K562 (cell line): ENCODE results near the gene OPA1. TPM values are rescaled to one million over a fixed set of nuclear protein-coding genes. Genes with fewer than 3 reads are reported as not detected.

Source experiments
- ARNT ChIP-seq, 2 experiments: fragments of 450-650 bp; IDR thresholded peaks; 2 replicates each; pipeline ENCODE4 v1.6.1; 2016; ENCODE audit warnings: mild to moderate bottlenecking in 1 of 2
- ATF7 ChIP-seq: fragments of 450-650 bp; IDR thresholded peaks from 2 replicates; pipeline ENCODE4 v1.7.1; 2014; ENCODE audit warnings: mild to moderate bottlenecking, moderate library complexity
- ETV1 ChIP-seq: fragments of 450-650 bp; conservative IDR thresholded peaks from 2 replicates; pipeline ENCODE4 v1.6.1; 2016; ENCODE audit warnings: missing genetic modification characterization, control low read depth, low read depth, missing compliant biosample characterization
- FIP1L1 ChIP-seq: fragments of 200-400 bp; formaldehyde crosslinking; IDR thresholded peaks from 2 replicates; pipeline ENCODE4 v1.6.1; 2018; ENCODE audit warnings: mild to moderate bottlenecking, low read depth, low read length; ENCODE audit not compliant: poor library complexity, severe bottlenecking
- NFXL1 ChIP-seq: fragments of 450-650 bp; formaldehyde crosslinking; IDR thresholded peaks from 2 replicates; pipeline ENCODE4 v1.4.0; 2021; ENCODE audit warnings: mild to moderate bottlenecking
- NR3C1 ChIP-seq: sonication (generic); formaldehyde crosslinking; IDR thresholded peaks from 2 replicates; pipeline ENCODE4 v1.8.1; 2022; ENCODE audit warnings: missing genetic modification reagents
- RBM15 ChIP-seq: fragments of 200-400 bp; formaldehyde crosslinking; IDR thresholded peaks from 2 replicates; pipeline ENCODE4 v1.6.1; 2018; ENCODE audit warnings: mild to moderate bottlenecking, low read length, moderate library complexity; ENCODE audit not compliant: insufficient read depth
- RBM22 ChIP-seq: fragments of 200-400 bp; formaldehyde crosslinking; IDR thresholded peaks from 2 replicates; pipeline ENCODE4 v1.6.1; 2018; ENCODE audit warnings: low read length, low read depth; ENCODE audit not compliant: poor library complexity, severe bottlenecking
- SNIP1 ChIP-seq: fragments of 450-650 bp; IDR thresholded peaks from 2 replicates; pipeline ENCODE4 v1.7.1; 2017; ENCODE audit warnings: low read depth, mild to moderate bottlenecking
- TAL1 ChIP-seq: fragments of 450-650 bp; IDR thresholded peaks from 2 replicates; pipeline ENCODE4 v1.6.1; 2016; ENCODE audit warnings: mild to moderate bottlenecking
- TCF3 ChIP-seq: sonication (generic); formaldehyde crosslinking; IDR thresholded peaks from 2 replicates; pipeline ENCODE4 v1.4.0; 2020; ENCODE audit warnings: mild to moderate bottlenecking, missing genetic modification reagents
- TCF7 ChIP-seq: sonication (generic); IDR thresholded peaks from 2 replicates; pipeline ENCODE4 v1.6.1; 2016; ENCODE audit warnings: antibody characterized with exemption, borderline replicate concordance
- ZNF24 ChIP-seq: fragments of 450-650 bp; IDR thresholded peaks from 2 replicates; pipeline ENCODE4 v1.6.1; 2016
- ZNF263 ChIP-seq: sonication (generic); formaldehyde crosslinking; IDR thresholded peaks from 2 replicates; pipeline ENCODE4 v1.8.0; 2022; ENCODE audit warnings: mild to moderate bottlenecking, missing genetic modification reagents, borderline replicate concordance
- ZNF436 ChIP-seq: fragments of 250-450, 450-650 bp; sonication (Bioruptor Pico); formaldehyde crosslinking; IDR thresholded peaks from 2 replicates; pipeline ENCODE4 v1.7.0; 2020; ENCODE audit warnings: mild to moderate bottlenecking
- polyA plus RNA-seq, 8 experiments: library from polyadenylated mRNA; depleted of rRNA in 4 of 8; stranded (reverse) in 5 of 8; unstranded in 3 of 8; fragments of >200 nt; fragmentation: Nextera tagmentation in 2 of 8; fragmentation: Illumina TruSeq in 1 of 8; extraction: Ambion mirVana in 2 of 8; extraction: Trizol in 1 of 8; gene quantifications; 2 replicates each; pipeline versions ENCODE4 v1.2.1 to v1.2.3, GENCODE V29; 2011 to 2014; ENCODE audit warnings: inconsistent platforms in 1 of 8, missing spikeins in 1 of 8
- total RNA-seq, 7 experiments: library from RNA; depleted of rRNA in 6 of 7; stranded (reverse); fragments of >200 nt in 6 of 7; fragmentation: Illumina TruSeq in 2 of 7; extraction: Trizol in 2 of 7; gene quantifications; 2 replicates each; pipeline versions ENCODE4 v1.2.1 to v1.2.3, GENCODE V29; 2011 to 2021; ENCODE audit warnings: low replicate concordance in 1 of 7
- TF ChIP-seq, protein P1 (sequence below), 2 experiments: fragments of 450-650 bp in 1 of 2; IDR thresholded peaks; 2 replicates each; pipeline ENCODE4 v1.6.1; 2011 to 2017; ENCODE audit warnings: low read depth in 2 of 2, antibody characterized with exemption in 1 of 2, borderline replicate concordance in 1 of 2, low read length in 1 of 2, mild to moderate bottlenecking in 1 of 2, mixed read lengths in 1 of 2; ENCODE audit not compliant: control insufficient read depth in 1 of 2
- TF ChIP-seq, protein P2 (sequence below): sonication (generic); formaldehyde crosslinking; IDR thresholded peaks from 2 replicates; pipeline ENCODE4 v1.4.0; 2020; ENCODE audit warnings: mild to moderate bottlenecking, missing genetic modification reagents
- TF ChIP-seq, protein P3 (sequence below), 2 experiments: fragments of 450-650 bp; conservative IDR thresholded peaks; 2 replicates each; pipeline ENCODE4 v1.6.1; 2017; ENCODE audit warnings: mild to moderate bottlenecking in 2 of 2, moderate library complexity in 2 of 2
- TF ChIP-seq, protein P4 (sequence below): IDR thresholded peaks from 2 replicates; pipeline ENCODE4 v1.6.1; 2012; ENCODE audit warnings: low read depth, low read length, improper control_type of control experiment, borderline replicate concordance

The OPA1 gene
- total and polyA plus RNA-seq, 9 of the 15 experiments (the other 6 are each of a cell fraction or from before 2014, with no cell fraction given): 19.7 to 127 (median 94.7) TPM

DNA sequence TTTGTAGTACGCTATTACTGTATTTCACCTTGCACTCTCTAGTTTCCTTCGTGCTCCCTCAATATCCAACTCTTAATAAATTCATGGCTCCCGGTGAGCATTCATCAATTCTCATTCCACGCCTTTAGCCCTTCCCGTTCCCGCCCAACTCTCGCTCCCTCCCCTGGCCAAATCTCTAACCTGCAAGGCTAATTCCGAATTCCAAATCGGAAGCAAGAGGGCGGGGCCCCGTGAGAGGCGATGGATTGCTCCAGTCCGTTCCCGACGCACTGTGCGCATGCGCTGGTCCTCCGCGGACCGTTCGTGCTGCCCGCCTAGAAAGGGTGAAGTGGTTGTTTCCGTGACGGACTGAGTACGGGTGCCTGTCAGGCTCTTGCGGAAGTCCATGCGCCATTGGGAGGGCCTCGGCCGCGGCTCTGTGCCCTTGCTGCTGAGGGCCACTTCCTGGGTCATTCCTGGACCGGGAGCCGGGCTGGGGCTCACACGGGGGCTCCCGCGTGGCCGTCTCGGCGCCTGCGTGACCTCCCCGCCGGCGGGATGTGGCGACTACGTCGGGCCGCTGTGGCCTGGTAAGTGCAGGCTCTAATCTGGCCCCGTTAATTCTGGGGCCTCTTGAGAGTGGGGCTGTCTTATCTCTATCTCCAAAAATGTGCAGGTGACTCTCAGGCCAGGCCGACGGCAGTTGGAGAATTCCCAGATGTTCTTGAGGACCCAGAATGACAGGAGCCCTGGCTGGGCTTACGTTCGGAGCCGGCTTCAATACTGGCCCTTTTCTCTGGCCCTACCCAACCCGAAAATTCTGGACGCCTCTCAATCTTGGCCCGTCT lies at the start of gene OPA1 (continued):
- TF ChIP-seq, protein P1, sequence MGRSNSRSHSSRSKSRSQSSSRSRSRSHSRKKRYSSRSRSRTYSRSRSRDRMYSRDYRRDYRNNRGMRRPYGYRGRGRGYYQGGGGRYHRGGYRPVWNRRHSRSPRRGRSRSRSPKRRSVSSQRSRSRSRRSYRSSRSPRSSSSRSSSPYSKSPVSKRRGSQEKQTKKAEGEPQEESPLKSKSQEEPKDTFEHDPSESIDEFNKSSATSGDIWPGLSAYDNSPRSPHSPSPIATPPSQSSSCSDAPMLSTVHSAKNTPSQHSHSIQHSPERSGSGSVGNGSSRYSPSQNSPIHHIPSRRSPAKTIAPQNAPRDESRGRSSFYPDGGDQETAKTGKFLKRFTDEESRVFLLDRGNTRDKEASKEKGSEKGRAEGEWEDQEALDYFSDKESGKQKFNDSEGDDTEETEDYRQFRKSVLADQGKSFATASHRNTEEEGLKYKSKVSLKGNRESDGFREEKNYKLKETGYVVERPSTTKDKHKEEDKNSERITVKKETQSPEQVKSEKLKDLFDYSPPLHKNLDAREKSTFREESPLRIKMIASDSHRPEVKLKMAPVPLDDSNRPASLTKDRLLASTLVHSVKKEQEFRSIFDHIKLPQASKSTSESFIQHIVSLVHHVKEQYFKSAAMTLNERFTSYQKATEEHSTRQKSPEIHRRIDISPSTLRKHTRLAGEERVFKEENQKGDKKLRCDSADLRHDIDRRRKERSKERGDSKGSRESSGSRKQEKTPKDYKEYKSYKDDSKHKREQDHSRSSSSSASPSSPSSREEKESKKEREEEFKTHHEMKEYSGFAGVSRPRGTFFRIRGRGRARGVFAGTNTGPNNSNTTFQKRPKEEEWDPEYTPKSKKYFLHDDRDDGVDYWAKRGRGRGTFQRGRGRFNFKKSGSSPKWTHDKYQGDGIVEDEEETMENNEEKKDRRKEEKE (IDR thresholded peaks at IDR 0.05; ENCODE audit: borderline replicate concordance in 1 of 2, control insufficient read depth in 1 of 2, low read depth in 2 of 2, low read length in 1 of 2): peak; percentile 41 to 96; a peak in 2 of 4 replicates
- TF ChIP-seq, protein P2, sequence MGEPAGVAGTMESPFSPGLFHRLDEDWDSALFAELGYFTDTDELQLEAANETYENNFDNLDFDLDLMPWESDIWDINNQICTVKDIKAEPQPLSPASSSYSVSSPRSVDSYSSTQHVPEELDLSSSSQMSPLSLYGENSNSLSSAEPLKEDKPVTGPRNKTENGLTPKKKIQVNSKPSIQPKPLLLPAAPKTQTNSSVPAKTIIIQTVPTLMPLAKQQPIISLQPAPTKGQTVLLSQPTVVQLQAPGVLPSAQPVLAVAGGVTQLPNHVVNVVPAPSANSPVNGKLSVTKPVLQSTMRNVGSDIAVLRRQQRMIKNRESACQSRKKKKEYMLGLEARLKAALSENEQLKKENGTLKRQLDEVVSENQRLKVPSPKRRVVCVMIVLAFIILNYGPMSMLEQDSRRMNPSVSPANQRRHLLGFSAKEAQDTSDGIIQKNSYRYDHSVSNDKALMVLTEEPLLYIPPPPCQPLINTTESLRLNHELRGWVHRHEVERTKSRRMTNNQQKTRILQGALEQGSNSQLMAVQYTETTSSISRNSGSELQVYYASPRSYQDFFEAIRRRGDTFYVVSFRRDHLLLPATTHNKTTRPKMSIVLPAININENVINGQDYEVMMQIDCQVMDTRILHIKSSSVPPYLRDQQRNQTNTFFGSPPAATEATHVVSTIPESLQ (CRISPR knock-in tag): peak; percentile 92; the same call in 1 of the 2 replicates
- TF ChIP-seq NR3C1 (CRISPR knock-in tag): peak; percentile 77
- TF ChIP-seq ARNT (IDR thresholded peaks at IDR 0.05): peak in 1 of 2 experiments; percentile 48; a peak in 1 of 4 replicates
- no peak for TF ChIP-seq RBM22
- no peak for TF ChIP-seq SNIP1
- TF ChIP-seq TAL1: peak; percentile 11; the same call in 1 of the 2 replicates
- no peak for TF ChIP-seq NFXL1 (CRISPR knock-in tag)
- TF ChIP-seq ZNF436: no peak
- TF ChIP-seq FIP1L1: peak; percentile 59
- peak; percentile 86 for TF ChIP-seq ETV1 (tag)
- peak; percentile 13; the same call in 1 of the 2 replicates for TF ChIP-seq TCF3
- TF ChIP-seq, protein P3, sequence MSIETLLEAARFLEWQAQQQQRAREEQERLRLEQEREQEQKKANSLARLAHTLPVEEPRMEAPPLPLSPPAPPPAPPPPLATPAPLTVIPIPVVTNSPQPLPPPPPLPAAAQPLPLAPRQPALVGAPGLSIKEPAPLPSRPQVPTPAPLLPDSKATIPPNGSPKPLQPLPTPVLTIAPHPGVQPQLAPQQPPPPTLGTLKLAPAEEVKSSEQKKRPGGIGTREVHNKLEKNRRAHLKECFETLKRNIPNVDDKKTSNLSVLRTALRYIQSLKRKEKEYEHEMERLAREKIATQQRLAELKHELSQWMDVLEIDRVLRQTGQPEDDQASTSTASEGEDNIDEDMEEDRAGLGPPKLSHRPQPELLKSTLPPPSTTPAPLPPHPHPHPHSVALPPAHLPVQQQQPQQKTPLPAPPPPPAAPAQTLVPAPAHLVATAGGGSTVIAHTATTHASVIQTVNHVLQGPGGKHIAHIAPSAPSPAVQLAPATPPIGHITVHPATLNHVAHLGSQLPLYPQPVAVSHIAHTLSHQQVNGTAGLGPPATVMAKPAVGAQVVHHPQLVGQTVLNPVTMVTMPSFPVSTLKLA (conservative IDR thresholded peaks at IDR 0.05): peak; percentile 81 to 93
- TF ChIP-seq ZNF24: peak; percentile 71
- peak; percentile 29; the same call in 1 of the 2 replicates for TF ChIP-seq ZNF263
- no peak for TF ChIP-seq RBM15
- peak; percentile 85 for TF ChIP-seq TCF7
- TF ChIP-seq, protein P4, sequence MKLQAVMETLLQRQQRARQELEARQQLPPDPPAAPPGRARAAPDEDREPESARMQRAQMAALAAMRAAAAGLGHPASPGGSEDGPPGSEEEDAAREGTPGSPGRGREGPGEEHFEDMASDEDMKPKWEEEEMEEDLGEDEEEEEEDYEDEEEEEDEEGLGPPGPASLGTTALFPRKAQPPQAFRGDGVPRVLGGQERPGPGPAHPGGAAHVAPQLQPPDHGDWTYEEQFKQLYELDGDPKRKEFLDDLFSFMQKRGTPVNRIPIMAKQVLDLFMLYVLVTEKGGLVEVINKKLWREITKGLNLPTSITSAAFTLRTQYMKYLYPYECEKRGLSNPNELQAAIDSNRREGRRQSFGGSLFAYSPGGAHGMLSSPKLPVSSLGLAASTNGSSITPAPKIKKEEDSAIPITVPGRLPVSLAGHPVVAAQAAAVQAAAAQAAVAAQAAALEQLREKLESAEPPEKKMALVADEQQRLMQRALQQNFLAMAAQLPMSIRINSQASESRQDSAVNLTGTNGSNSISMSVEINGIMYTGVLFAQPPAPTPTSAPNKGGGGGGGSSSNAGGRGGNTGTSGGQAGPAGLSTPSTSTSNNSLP: peak; percentile 40; the same call in 1 of the 2 replicates
- peak; percentile 87 for TF ChIP-seq ATF7
